Endothelial cell of umbilical vein (primary cell): ENCODE results near the gene BRSK2. TPM values are rescaled to one million over a fixed set of nuclear protein-coding genes. Genes with fewer than 3 reads are reported as not detected.

Experiments used
- BruUV-seq: library from RNA; stranded (reverse); fragments of 400-500 nt; replicated peaks from 2 replicates; lab custom pipeline; 2021; lab: Mats Ljungman, UMichigan
- CTCF ChIA-PET: fragments of 300-600, 350-600 bp; sonication (Branson Sonifier 250); formaldehyde crosslinking; loops from one replicate; lab custom pipeline; 2021; ENCODE audit warnings: antibody characterized with exemption, inconsistent platforms; lab: Charles Lee
- POLR2A ChIA-PET: fragments of 300-600, 350-600 bp; sonication (Branson Sonifier 250); formaldehyde crosslinking; loops from one replicate; lab custom pipeline; 2021; ENCODE audit warnings: antibody characterized with exemption, inconsistent platforms; lab: Charles Lee
- DNase-seq: peaks from one replicate; pipeline ENCODE4 v3.0.0-alpha.2; 2011; ENCODE audit warnings: low read depth, low spot score
- FAIRE-seq: peaks from 2 replicates; lab custom pipeline; 2011; peaks lifted over from hg19 to GRCh38; lab: Jason Lieb, UNC
- H2AFZ ChIP-seq: 2 replicates; pipeline ENCODE4 v1.6.0; 2012; ENCODE audit warnings: low read depth, low read length, control low read depth, inconsistent platforms
- H3K27ac ChIP-seq: 2 replicates; pipeline ENCODE4 v1.5.1; 2011; ENCODE audit warnings: low read depth, mild to moderate bottlenecking, control low read depth, low read length, moderate library complexity; ENCODE audit not compliant: insufficient read depth
- H3K27me3 ChIP-seq, 2 experiments: 2 replicates each; pipeline versions ENCODE4 v1.6.0 to v1.6.1; 2011; ENCODE audit warnings: low read length in 2 of 2, mixed read lengths in 1 of 2; ENCODE audit not compliant: control insufficient read depth in 2 of 2, insufficient read depth in 2 of 2
- H3K36me3 ChIP-seq, 2 experiments: 2 replicates in 1 of 2; 3 replicates in 1 of 2; pipeline ENCODE4 v1.5.1; 2011; ENCODE audit warnings: low read length in 2 of 2, mild to moderate bottlenecking in 1 of 2, moderate library complexity in 1 of 2; ENCODE audit not compliant: control insufficient read depth in 2 of 2, insufficient read depth in 2 of 2; ENCODE audit errors: extremely low read depth in 1 of 2
- H3K4me1 ChIP-seq: 3 replicates; pipeline ENCODE4 v1.5.1; 2011; ENCODE audit warnings: mild to moderate bottlenecking, low read length; ENCODE audit not compliant: control insufficient read depth, insufficient read depth; ENCODE audit errors: extremely low read depth
- H3K4me2 ChIP-seq: 2 replicates; pipeline ENCODE4 v1.6.1; 2011; ENCODE audit warnings: low read length, control low read depth, mixed read lengths; ENCODE audit not compliant: insufficient read depth
- H3K4me3 ChIP-seq, 3 experiments: fragments of 200-600 bp in 1 of 3; sonication (generic), shearing (Covaris generic) in 1 of 3; replicated peaks in 1 of 3; 2 replicates each; pipeline ENCODE4 v1.5.1; 2011 to 2016; ENCODE audit warnings: control low read depth in 3 of 3, low read length in 3 of 3, mild to moderate bottlenecking in 2 of 3, inconsistent platforms in 1 of 3, low read depth in 1 of 3, moderate library complexity in 1 of 3; ENCODE audit not compliant: insufficient read depth in 1 of 3
- H3K79me2 ChIP-seq: 2 replicates; pipeline ENCODE4 v1.6.0; 2012; ENCODE audit warnings: low read length, inconsistent platforms; ENCODE audit not compliant: control insufficient read depth, insufficient read depth
- H3K9ac ChIP-seq: replicated peaks from 2 replicates; pipeline ENCODE3; 2011; ENCODE audit warnings: low read length, control low read depth; ENCODE audit not compliant: insufficient read depth; ENCODE audit errors: extremely low read depth
- H3K9me1 ChIP-seq: replicated peaks from 3 replicates; pipeline ENCODE4 v1.6.0; 2011; ENCODE audit warnings: mild to moderate bottlenecking, low read length; ENCODE audit not compliant: control insufficient read depth, insufficient read depth; ENCODE audit errors: extremely low read depth
- H3K9me3 ChIP-seq: replicated peaks from 2 replicates; pipeline ENCODE4 v1.5.1; 2012; ENCODE audit warnings: low read length, inconsistent platforms; ENCODE audit not compliant: control insufficient read depth, insufficient read depth
- H4K20me1 ChIP-seq: replicated peaks from 2 replicates; pipeline ENCODE3; 2011; ENCODE audit warnings: mild to moderate bottlenecking, low read length; ENCODE audit not compliant: control insufficient read depth, insufficient read depth; ENCODE audit errors: extremely low read depth
- CTCF ChIP-seq, 2 donors: IDR thresholded peaks; 1 replicate in 1 of 2; 2 replicates in 1 of 2; pipeline ENCODE4 v1.5.1; 2011; ENCODE audit warnings: low read length in 2 of 2, mild to moderate bottlenecking in 2 of 2, moderate library complexity in 2 of 2, control low read depth in 1 of 2, inconsistent platforms in 1 of 2, low read depth in 1 of 2; ENCODE audit not compliant: insufficient read depth in 1 of 2; ENCODE audit errors: extremely low read depth in 1 of 2
- EZH2 ChIP-seq: IDR thresholded peaks from 2 replicates; pipeline ENCODE4 v1.6.1; 2012; ENCODE audit warnings: borderline replicate concordance, low read depth, mild to moderate bottlenecking, moderate library complexity, low read length, inconsistent platforms; ENCODE audit not compliant: severe bottlenecking
- FOS ChIP-seq: IDR thresholded peaks from 2 replicates; pipeline ENCODE4 v1.6.1; 2011; ENCODE audit warnings: mild to moderate bottlenecking, low read length, moderate library complexity, borderline replicate concordance; ENCODE audit not compliant: insufficient read depth
- GATA2 ChIP-seq: IDR thresholded peaks from 2 replicates; pipeline ENCODE4 v1.7.0; 2011; ENCODE audit warnings: low read depth, mild to moderate bottlenecking, moderate library complexity, mixed read lengths, low read length; ENCODE audit not compliant: insufficient read length, insufficient read depth
- JUN ChIP-seq: IDR thresholded peaks from 2 replicates; pipeline ENCODE4 v1.6.1; 2011; ENCODE audit warnings: borderline replicate concordance, low read depth; ENCODE audit not compliant: insufficient read length, insufficient read depth
- MAX ChIP-seq: IDR thresholded peaks from 2 replicates; pipeline ENCODE4 v1.6.1; 2011; ENCODE audit not compliant: insufficient read depth, insufficient read length
- MYC ChIP-seq: IDR thresholded peaks from one replicate; pipeline ENCODE4 v1.6.1; 2011; ENCODE audit warnings: mild to moderate bottlenecking, low read depth, low read length
- POLR2A ChIP-seq: IDR thresholded peaks from 2 replicates; pipeline ENCODE4 v1.6.1; 2012; ENCODE audit warnings: low read depth, mild to moderate bottlenecking, control low read depth, low read length
- POLR2AphosphoS5 ChIP-seq: IDR thresholded peaks from 2 replicates; pipeline ENCODE4 v1.6.1; 2012; ENCODE audit warnings: low read depth, mild to moderate bottlenecking, control low read depth, low read length, moderate library complexity; ENCODE audit not compliant: insufficient read depth
- dilution Hi-C: fragments of 300-500 bp; cut with MboI; formaldehyde crosslinking; loops from one replicate; pipeline ENCODE4 v1.15.0; 2019; ENCODE audit warnings: low sequenced_read_pairs; ENCODE audit not compliant: extremely low pct_ligation_motif_present
- intact Hi-C: fragments of 100-400 bp; cut with micrococcal nuclease; formaldehyde crosslinking; loops from one replicate; pipeline ENCODE4 v1.10.0; 2022
- polyA plus RNA-seq, 4 experiments: library from polyadenylated mRNA; depleted of rRNA in 3 of 4; stranded (reverse) in 3 of 4; unstranded in 1 of 4; fragments of >200 nt; gene quantifications; 2 replicates each; pipeline versions ENCODE4 v1.2.1 to v1.2.3, GENCODE V29; 2011 to 2012; ENCODE audit warnings: missing spikeins in 1 of 4
- total RNA-seq: library from RNA; stranded (reverse); gene quantifications from 2 replicates; pipeline ENCODE4 v1.2.3, GENCODE V29; 2021

Gene BRSK2
- total and polyA plus RNA-seq, 2 donors (not counting 3 experiments of a cell fraction or from before 2014, with no cell fraction given) = 0.08 to 0.20 TPM

GRCh38 chr11:1392111-1392510, 2.4 kb downstream of the BRSK2 start:
- intact Hi-C loops (no loop called here), dilution Hi-C loops (no loop called here)
- DNase-seq = no peak
- POLR2A ChIA-PET = no interaction called here
- H3K79me2 ChIP-seq = no peaks in the 10 kb centered on the region
- no peak overlapping the region for H3K4me3 ChIP-seq
- H3K27me3 ChIP-seq = peaks cover 22 to 29% of the 10 kb centered on the region in 2 experiments
- H3K9ac ChIP-seq = no peak overlapping the region
- peaks cover 3% of the 10 kb centered on the region for H3K4me1 ChIP-seq
- no peaks in the 10 kb centered on the region for H4K20me1 ChIP-seq
- H3K9me3 ChIP-seq = no peaks in the 10 kb centered on the region
- no TSS peak for BruUV-seq
- H3K36me3 ChIP-seq = no peaks in the 10 kb centered on the region
- no peak overlapping the region for H3K27ac ChIP-seq
- CTCF ChIA-PET = no interaction called here
- no peak for FAIRE-seq
- no peaks in the 10 kb centered on the region for H3K9me1 ChIP-seq
- TF ChIP-seq CTCF (IDR thresholded peaks at IDR 0.05; ENCODE audit: extremely low read depth in 1 of 2, insufficient read depth in 1 of 2, low read depth in 1 of 2, low read length in 2 of 2) (no peak), JUN (no peak), MAX (no peak), EZH2 (no peak), GATA2 (no peak), POLR2AphosphoS5 (no peak), FOS (no peak), MYC (no peak), POLR2A (no peak)
- no peak overlapping the region for H3K4me2 ChIP-seq
- no peak overlapping the region for H2AFZ ChIP-seq
